Large intestine (tissue), 3 donors: Measurements from ENCODE around the gene ZNRF3. TPM values are rescaled to one million over a fixed set of nuclear protein-coding genes. Genes with fewer than 3 reads are reported as not detected.

Experiments
- DNase-seq, 2 donors: peaks; one replicate each; pipeline versions ENCODE4 v3.0.0 to v3.0.0-alpha.2; 2013
- H3K27ac ChIP-seq: one replicate; pipeline ENCODE4 v1.5.1; 2013; ENCODE audit warnings: low read length
- H3K27me3 ChIP-seq: 2 replicates; pipeline ENCODE4 v1.6.1; 2013; ENCODE audit warnings: low read length; ENCODE audit not compliant: control insufficient read depth, insufficient read depth
- H3K36me3 ChIP-seq: 2 replicates; pipeline ENCODE4 v1.6.1; 2013; ENCODE audit warnings: low read length; ENCODE audit not compliant: control insufficient read depth, insufficient read depth
- H3K4me1 ChIP-seq: one replicate; pipeline ENCODE4 v1.6.1; 2013; ENCODE audit warnings: low read length; ENCODE audit not compliant: control insufficient read depth, insufficient read depth
- H3K4me3 ChIP-seq: one replicate; pipeline ENCODE4 v1.5.1; 2013; ENCODE audit warnings: low read length
- H3K9me3 ChIP-seq: one replicate; pipeline ENCODE4 v1.6.1; 2013; ENCODE audit warnings: mild to moderate bottlenecking, low read depth, low read length, moderate library complexity; ENCODE audit not compliant: control insufficient read depth
- WGBS: methylation state at CpG from one replicate; pipeline ENCODE4 v1.1.5; 2013; ENCODE audit warnings: low lambda C conversion rate; ENCODE audit not compliant: insufficient coverage; 5-methylcytosine and 5-hydroxymethylcytosine counted together
- polyA plus RNA-seq: library from polyadenylated mRNA; unstranded; fragments of 120-200 nt; gene quantifications from one replicate; pipeline ENCODE4 v1.2.1, GENCODE V29; 2013

ZNRF3 gene
- polyA plus RNA-seq, 1 donor: 8.2 TPM

GRCh38 chr22:28917747-28918549 lies 34.6 kb downstream of the ZNRF3 start:
- no peak overlapping the region for H3K4me3 ChIP-seq
- H3K9me3 ChIP-seq: no peaks in the 10 kb centered on the region
- peak in 1 of 2 donors; percentile 71 for DNase-seq
- H3K27ac ChIP-seq: peak overlapping the region; percentile 39
- H3K36me3 ChIP-seq: no peaks in the 10 kb centered on the region
- peaks cover 44% of the 10 kb centered on the region for H3K4me1 ChIP-seq
- H3K27me3 ChIP-seq: no peaks in the 10 kb centered on the region
- WGBS: no CpG with 5 or more reads among the region's 12 CpGs

DNA sequence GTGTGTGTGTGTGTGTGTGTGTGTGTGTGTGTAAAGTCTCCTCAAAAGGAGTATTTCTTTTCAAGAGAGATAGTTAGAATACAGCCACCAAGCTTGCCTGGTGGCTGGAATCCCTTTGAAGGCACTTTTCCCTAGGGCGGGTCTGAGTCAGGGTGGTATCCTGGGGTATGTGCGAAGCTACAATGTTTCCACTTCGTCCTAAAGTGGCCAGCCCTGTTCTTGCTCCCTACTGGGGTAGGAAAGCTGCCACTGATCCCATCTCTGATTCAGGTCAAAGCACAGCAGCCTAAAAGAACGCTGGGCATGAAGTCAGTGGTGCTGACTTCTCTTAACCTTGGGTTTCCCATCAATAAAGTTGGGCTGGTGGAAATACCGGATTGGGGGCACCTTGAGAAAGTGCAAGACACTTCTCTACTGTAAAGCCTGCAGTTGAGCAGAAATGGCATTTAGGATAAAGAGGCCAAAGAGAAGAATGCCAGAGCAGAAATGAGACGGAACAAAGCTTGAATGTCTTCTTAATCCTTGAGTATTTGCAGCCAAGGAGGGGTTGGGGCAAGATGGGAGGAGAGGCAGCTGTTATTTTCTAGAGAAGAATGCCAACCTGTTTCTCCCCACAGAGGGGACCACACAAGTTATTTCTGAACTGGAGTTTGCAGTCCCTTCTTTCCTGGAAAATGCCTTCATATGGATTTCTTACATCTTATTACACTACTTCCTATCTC lies 35.3 kb downstream of the ZNRF3 start:
- Histone ChIP-seq H3K4me3 (no peak overlapping the region), H3K36me3 (no peaks in the 10 kb centered on the region), H3K27me3 (no peaks in the 10 kb centered on the region), H3K4me1 (peaks cover 42% of the 10 kb centered on the region), H3K9me3 (no peaks in the 10 kb centered on the region), H3K27ac (peak overlapping the region; percentile 39)
- no peak for DNase-seq
- WGBS: 50% methylated on average over 1 of the region's 6 CpGs

DNA sequence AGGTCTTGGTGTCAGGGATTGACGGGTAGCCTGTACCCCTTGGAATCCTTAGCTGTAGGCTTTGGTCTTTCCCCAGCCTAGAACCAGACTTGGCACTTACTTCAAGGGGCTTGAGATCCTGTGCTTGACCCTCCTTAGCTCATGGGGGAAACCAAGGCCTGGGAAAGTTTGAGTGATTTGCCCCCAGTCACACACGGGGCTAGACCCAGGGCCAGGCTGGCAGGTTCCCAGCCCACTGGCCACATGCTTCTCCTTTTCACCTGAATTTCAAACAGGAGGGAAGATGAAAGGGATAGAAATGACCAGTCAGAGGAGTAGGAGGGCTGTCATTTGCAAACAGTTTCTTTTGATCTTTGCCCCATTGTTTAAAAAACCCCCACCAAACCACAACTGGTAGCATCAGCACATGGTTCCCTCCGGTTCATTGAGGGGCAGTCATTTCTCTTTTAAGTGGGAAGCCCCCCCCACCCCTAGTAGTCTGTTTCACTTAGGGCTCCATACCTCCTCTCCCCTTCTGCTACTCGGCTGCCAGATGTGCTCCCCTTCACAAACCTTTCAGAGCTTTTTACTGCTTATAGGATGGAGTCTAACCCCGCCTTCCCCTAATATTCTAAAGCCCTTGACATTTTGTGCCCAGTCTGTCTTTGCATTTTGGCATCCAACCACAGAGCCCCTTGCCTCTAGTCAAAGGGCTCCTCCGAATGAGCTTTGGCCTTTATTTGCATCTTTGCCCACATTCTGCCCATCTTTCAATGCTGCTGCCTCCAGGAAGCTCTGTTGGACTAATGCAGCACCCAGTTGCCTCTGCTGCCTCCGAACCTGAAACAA lies 37.6 kb downstream of the ZNRF3 start:
- H3K4me1 ChIP-seq: peaks cover 50% of the 10 kb centered on the region
- WGBS: no CpG with 5 or more reads among the region's 7 CpGs

DNA sequence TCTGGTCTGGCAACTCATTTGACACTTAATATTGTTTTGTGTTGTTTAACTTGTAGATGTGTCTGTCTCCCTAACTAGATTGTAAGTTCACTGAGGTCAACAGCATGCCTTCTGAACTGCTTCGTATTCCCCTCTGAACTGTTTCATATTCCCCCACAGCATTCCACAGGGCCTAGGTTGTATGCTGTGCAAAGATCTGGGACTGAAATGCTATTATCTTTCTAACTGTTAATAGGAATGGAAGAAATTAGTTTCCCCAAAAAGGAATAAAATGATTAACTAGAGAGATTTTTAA lies 38.2 kb downstream of the ZNRF3 start:
- Histone ChIP-seq H3K36me3 (no peaks in the 10 kb centered on the region), H3K9me3 (no peaks in the 10 kb centered on the region), H3K27ac (no peak overlapping the region), H3K27me3 (no peaks in the 10 kb centered on the region), H3K4me1 (peaks cover 49% of the 10 kb centered on the region), H3K4me3 (no peak overlapping the region)
- WGBS: no CpG with 5 or more reads among the region's 1 CpG
- DNase-seq: no peak

More for the DNA sequence above, 37.6 kb downstream of the ZNRF3 start:
- Histone ChIP-seq H3K4me3 (no peak overlapping the region), H3K27me3 (no peaks in the 10 kb centered on the region), H3K9me3 (no peaks in the 10 kb centered on the region), H3K27ac (no peak overlapping the region), H3K36me3 (no peaks in the 10 kb centered on the region)
- DNase-seq: no peak

GRCh38 chr22:28922540-28923244 lies 39.3 kb downstream of the ZNRF3 start:
- Histone ChIP-seq H3K9me3 (no peaks in the 10 kb centered on the region), H3K4me3 (no peak overlapping the region), H3K27me3 (no peaks in the 10 kb centered on the region), H3K36me3 (no peaks in the 10 kb centered on the region), H3K4me1 (peaks cover 37% of the 10 kb centered on the region), H3K27ac (no peak overlapping the region)
- DNase-seq: no peak
- no CpG with 5 or more reads among the region's 8 CpGs for WGBS

- peak in 1 of 2 donors; percentile 60 for DNase-seq
- no peaks in the 10 kb centered on the region for H3K36me3 ChIP-seq
- peak overlapping the region; percentile 20 for H3K27ac ChIP-seq
- H3K4me1 ChIP-seq: peaks cover 24% of the 10 kb centered on the region
- H3K4me3 ChIP-seq: no peak overlapping the region
- no CpG with 5 or more reads among the region's 24 CpGs for WGBS
- no peaks in the 10 kb centered on the region for H3K9me3 ChIP-seq
- no peaks in the 10 kb centered on the region for H3K27me3 ChIP-seq
These were observed 40.7 kb downstream of the ZNRF3 start for GRCh38 chr22:28923826-28924732.

GRCh38 chr22:28925916-28926315 lies 42.5 kb downstream of the ZNRF3 start:
- H3K27ac ChIP-seq: no peak overlapping the region
- H3K27me3 ChIP-seq: no peaks in the 10 kb centered on the region
- H3K36me3 ChIP-seq: no peaks in the 10 kb centered on the region
- peaks cover 28% of the 10 kb centered on the region for H3K4me1 ChIP-seq
- no peaks in the 10 kb centered on the region for H3K9me3 ChIP-seq
- 100% methylated on average over 1 of the region's 2 CpGs for WGBS
- no peak for DNase-seq
- no peak overlapping the region for H3K4me3 ChIP-seq

DNA sequence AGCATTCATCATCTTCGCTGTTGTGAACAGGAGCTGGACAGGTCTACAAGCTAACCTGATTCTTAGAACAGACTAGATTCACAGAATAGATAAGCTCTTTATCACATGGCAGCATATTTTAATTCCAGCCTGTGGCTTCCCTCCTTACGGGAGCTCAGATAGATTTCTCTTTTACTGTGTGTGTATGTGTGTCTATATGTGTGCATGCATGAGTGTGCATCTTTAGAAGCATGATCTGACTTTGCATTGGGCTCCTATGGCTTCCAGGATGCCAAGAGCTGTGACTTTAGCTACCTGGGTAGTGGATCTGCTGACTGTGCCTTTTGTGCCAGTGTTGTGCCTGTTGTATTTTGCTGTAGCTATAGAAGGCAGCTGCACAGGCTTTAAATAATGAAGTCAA lies 44.3 kb downstream of the ZNRF3 start:
- Histone ChIP-seq H3K27me3 (no peaks in the 10 kb centered on the region), H3K9me3 (no peaks in the 10 kb centered on the region), H3K4me3 (no peak overlapping the region), H3K27ac (no peak overlapping the region), H3K4me1 (peaks cover 41% of the 10 kb centered on the region), H3K36me3 (no peaks in the 10 kb centered on the region)
- no peak for DNase-seq
- no CpG with 5 or more reads among the region's 2 CpGs for WGBS

- H3K27ac ChIP-seq: no peak overlapping the region
- no peak for DNase-seq
- H3K27me3 ChIP-seq: no peaks in the 10 kb centered on the region
- H3K36me3 ChIP-seq: no peaks in the 10 kb centered on the region
- H3K4me3 ChIP-seq: no peak overlapping the region
- peaks cover 44% of the 10 kb centered on the region for H3K4me1 ChIP-seq
- H3K9me3 ChIP-seq: no peaks in the 10 kb centered on the region
- WGBS: no CpG with 5 or more reads among the region's 5 CpGs
These were observed 45.8 kb downstream of the ZNRF3 start for GRCh38 chr22:28929197-28929596.
